Liver (tissue), 3 donors: Measurements from ENCODE around the gene FASTKD1.
"Not testable (repeated sequence)": the region's sequence is repeated elsewhere in the genome, so short reads cannot be mapped to it uniquely, and the experiment has no call there.

ENCODE experiments used
- GABPA ChIP-seq, 2 donors: IDR thresholded peaks in 1 of 2; conservative IDR thresholded peaks in 1 of 2; 2 replicates each; pipeline ENCODE4 v1.6.1; 2016; ENCODE audit warnings: antibody characterized with exemption in 2 of 2, mild to moderate bottlenecking in 1 of 2, moderate library complexity in 1 of 2
- YY1 ChIP-seq: IDR thresholded peaks from 2 replicates; pipeline ENCODE4 v1.6.1; 2016; ENCODE audit warnings: antibody characterized with exemption, mild to moderate bottlenecking
- TF ChIP-seq, protein P1 (sequence below): fragments of 150-350 bp; IDR thresholded peaks from 2 replicates; pipeline ENCODE4 v1.5.1; 2017; ENCODE audit warnings: improper control_type of control experiment, low read depth, low read length; ENCODE audit not compliant: missing input control
- TF ChIP-seq, protein P2 (sequence below): IDR thresholded peaks from 2 replicates; pipeline ENCODE4 v1.6.1; 2016; ENCODE audit warnings: antibody characterized with exemption
- donor health status: healthy.
- donor health status: healthy.

DNA sequence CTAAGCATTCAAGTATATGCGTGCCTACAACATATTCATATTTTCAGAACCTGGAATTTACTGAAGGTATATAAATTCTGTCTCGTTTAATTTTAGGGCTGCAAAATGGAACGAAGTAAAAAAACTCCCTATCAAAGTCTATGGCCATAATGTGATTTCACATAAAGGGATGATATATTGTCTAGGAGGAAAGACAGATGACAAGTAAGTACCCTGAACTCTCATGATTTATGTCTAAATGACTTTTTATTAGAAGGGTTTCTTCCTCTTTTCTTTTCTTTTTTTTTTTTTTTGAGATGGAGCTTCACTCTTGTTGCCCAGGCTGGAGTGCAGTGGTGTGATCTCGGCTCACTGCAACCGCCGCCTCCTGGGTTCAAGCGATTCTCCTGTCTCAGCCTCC, 58.9 kb downstream of the FASTKD1 start:
- TF ChIP-seq, protein P1, sequence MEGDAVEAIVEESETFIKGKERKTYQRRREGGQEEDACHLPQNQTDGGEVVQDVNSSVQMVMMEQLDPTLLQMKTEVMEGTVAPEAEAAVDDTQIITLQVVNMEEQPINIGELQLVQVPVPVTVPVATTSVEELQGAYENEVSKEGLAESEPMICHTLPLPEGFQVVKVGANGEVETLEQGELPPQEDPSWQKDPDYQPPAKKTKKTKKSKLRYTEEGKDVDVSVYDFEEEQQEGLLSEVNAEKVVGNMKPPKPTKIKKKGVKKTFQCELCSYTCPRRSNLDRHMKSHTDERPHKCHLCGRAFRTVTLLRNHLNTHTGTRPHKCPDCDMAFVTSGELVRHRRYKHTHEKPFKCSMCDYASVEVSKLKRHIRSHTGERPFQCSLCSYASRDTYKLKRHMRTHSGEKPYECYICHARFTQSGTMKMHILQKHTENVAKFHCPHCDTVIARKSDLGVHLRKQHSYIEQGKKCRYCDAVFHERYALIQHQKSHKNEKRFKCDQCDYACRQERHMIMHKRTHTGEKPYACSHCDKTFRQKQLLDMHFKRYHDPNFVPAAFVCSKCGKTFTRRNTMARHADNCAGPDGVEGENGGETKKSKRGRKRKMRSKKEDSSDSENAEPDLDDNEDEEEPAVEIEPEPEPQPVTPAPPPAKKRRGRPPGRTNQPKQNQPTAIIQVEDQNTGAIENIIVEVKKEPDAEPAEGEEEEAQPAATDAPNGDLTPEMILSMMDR: not testable (repeated sequence)
- not testable (repeated sequence) for TF ChIP-seq YY1; GABPA (IDR thresholded peaks at IDR 0.05 in 1 of 2, conservative IDR thresholded peaks at IDR 0.05 in 1 of 2)
- TF ChIP-seq, protein P2, sequence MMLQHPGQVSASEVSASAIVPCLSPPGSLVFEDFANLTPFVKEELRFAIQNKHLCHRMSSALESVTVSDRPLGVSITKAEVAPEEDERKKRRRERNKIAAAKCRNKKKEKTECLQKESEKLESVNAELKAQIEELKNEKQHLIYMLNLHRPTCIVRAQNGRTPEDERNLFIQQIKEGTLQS: not testable (repeated sequence)
